K562 (cell line): ENCODE results near the gene NUP153. TPM values are rescaled to one million over a fixed set of nuclear protein-coding genes. Genes with fewer than 3 reads are reported as not detected.

Experiments used
- ATF7 ChIP-seq: fragments of 450-650 bp; IDR thresholded peaks from 2 replicates; pipeline ENCODE4 v1.7.1; 2014; ENCODE audit warnings: mild to moderate bottlenecking, moderate library complexity
- E2F5 ChIP-seq: sonication (generic); formaldehyde crosslinking; IDR thresholded peaks from 2 replicates; pipeline ENCODE4 v1.8.0; 2022; ENCODE audit warnings: mild to moderate bottlenecking, missing genetic modification reagents
- MGA ChIP-seq: fragments of 450-650 bp; IDR thresholded peaks from 2 replicates; pipeline ENCODE4 v1.6.1; 2016; ENCODE audit warnings: mild to moderate bottlenecking, moderate library complexity
- PHF8 ChIP-seq: fragments of 200-600 bp; sonication (generic); IDR thresholded peaks from 2 replicates; pipeline ENCODE4 v1.6.1; 2012; ENCODE audit warnings: mixed run types, mild to moderate bottlenecking, inconsistent platforms, low read length, moderate library complexity, borderline replicate concordance
- RCOR1 ChIP-seq, 2 experiments: IDR thresholded peaks; 2 replicates each; pipeline ENCODE4 v1.6.1; 2012; ENCODE audit warnings: low read depth in 2 of 2, low read length in 2 of 2, borderline replicate concordance in 1 of 2, improper control_type of control experiment in 1 of 2
- SRSF1 ChIP-seq: fragments of 200-400 bp; formaldehyde crosslinking; IDR thresholded peaks from 2 replicates; pipeline ENCODE4 v1.6.1; 2017; ENCODE audit warnings: mild to moderate bottlenecking, low read depth, low read length, moderate library complexity
- TEAD4 ChIP-seq, 2 experiments: sonication (generic) in 1 of 2; formaldehyde crosslinking in 1 of 2; IDR thresholded peaks; 2 replicates each; pipeline versions ENCODE4 v1.6.1 to v1.8.0; 2012 to 2022; ENCODE audit warnings: borderline replicate concordance in 1 of 2, inconsistent platforms in 1 of 2, low read length in 1 of 2, mild to moderate bottlenecking in 1 of 2, missing genetic modification reagents in 1 of 2
- ZNF133 ChIP-seq: fragments of 250-450 bp; sonication (Bioruptor Pico); IDR thresholded peaks from 2 replicates; pipeline ENCODE4 v1.4.0; 2020; ENCODE audit warnings: mild to moderate bottlenecking
- ZNF197 ChIP-seq: fragments of 200-800 bp; sonication (Bioruptor generic); IDR thresholded peaks from 2 replicates; pipeline ENCODE4 v1.6.1; 2016; ENCODE audit warnings: low read depth, missing genetic modification characterization, missing compliant biosample characterization
- polyA plus RNA-seq, 8 experiments: library from polyadenylated mRNA; depleted of rRNA in 4 of 8; stranded (reverse) in 5 of 8; unstranded in 3 of 8; fragments of >200 nt; fragmentation: Nextera tagmentation in 2 of 8; fragmentation: Illumina TruSeq in 1 of 8; extraction: Ambion mirVana in 2 of 8; extraction: Trizol in 1 of 8; gene quantifications; 2 replicates each; pipeline versions ENCODE4 v1.2.1 to v1.2.3, GENCODE V29; 2011 to 2014; ENCODE audit warnings: inconsistent platforms in 1 of 8, missing spikeins in 1 of 8
- total RNA-seq, 7 experiments: library from RNA; depleted of rRNA in 6 of 7; stranded (reverse); fragments of >200 nt in 6 of 7; fragmentation: Illumina TruSeq in 2 of 7; extraction: Trizol in 2 of 7; gene quantifications; 2 replicates each; pipeline versions ENCODE4 v1.2.1 to v1.2.3, GENCODE V29; 2011 to 2021; ENCODE audit warnings: low replicate concordance in 1 of 7

NUP153 gene
- total and polyA plus RNA-seq, 9 of the 15 experiments (the other 6 are each of a cell fraction or from before 2014, with no cell fraction given), result 21.9 to 110 (median 84.8) TPM

- TF ChIP-seq PHF8 (peak; percentile 83), E2F5 (CRISPR knock-in tag) (peak; percentile 93), MGA (peak; percentile 20; the same call in 1 of the 2 replicates), ZNF197 (CRISPR knock-in tag) (peak; percentile 83; the same call in 1 of the 2 replicates), TEAD4 (IDR thresholded peaks at IDR 0.05; ENCODE audit: low read length) (peak; percentile 20; the same call in 1 of the 2 replicates), TEAD4 (CRISPR knock-in tag; IDR thresholded peaks at IDR 0.05; ENCODE audit: borderline replicate concordance) (no peak), ZNF133 (no peak), SRSF1 (no peak; the same call in 1 of the 2 replicates), ATF7 (peak; percentile 96), RCOR1 (IDR thresholded peaks at IDR 0.05; ENCODE audit: borderline replicate concordance in 1 of 2, low read depth in 2 of 2, low read length in 2 of 2) (peak; percentile 57 to 64; a peak in 3 of 4 replicates)
Measured at GRCh38 chr6:17706580-17707370, at the start of gene NUP153 (continued).
